ENCODE measurements around the gene FZR1. TPM values are rescaled to one million over a fixed set of nuclear protein-coding genes. Genes with fewer than 3 reads are reported as not detected.

Gene FZR1
- total and polyA plus RNA-seq, 9 of the 15 experiments (the other 6 are each of a cell fraction or from before 2014, with no cell fraction given), result 0.18 to 48.0 (median 22.2) TPM

DNA sequence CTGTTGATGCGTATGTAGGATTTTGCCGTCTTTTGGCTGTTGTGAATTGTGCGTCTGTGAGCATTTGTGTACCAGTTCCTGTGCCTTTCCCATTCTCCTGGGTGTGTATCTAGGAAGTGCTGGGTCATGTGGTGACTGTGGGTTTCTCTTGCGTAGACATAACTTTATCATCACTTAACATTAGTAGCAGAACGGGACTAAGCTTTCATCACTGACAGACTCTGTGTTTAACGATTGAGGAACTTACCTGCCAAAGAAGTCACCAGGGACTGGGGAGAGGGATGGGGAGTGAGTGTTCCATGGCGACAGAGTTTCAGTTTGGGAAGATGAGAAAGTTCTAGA lies 15.0 kb downstream of the FZR1 start (continued):
- TF ChIP-seq CUX1 (CRISPR knock-in tag; IDR thresholded peaks at IDR 0.05) (no peak), SNIP1 (IDR thresholded peaks at IDR 0.05; ENCODE audit: low read depth) (no peak), MAFG (tag; conservative IDR thresholded peaks at IDR 0.05) (peak; percentile 79), FOSL1 (tag; conservative IDR thresholded peaks at IDR 0.05) (no peak; the same call in 1 of the 2 replicates), ZNF212 (CRISPR knock-in tag; IDR thresholded peaks at IDR 0.05) (no peak), U2AF2 (optimal IDR thresholded peaks at IDR 0.05; ENCODE audit: low read depth, low read length) (no peak), ETV6 (IDR thresholded peaks at IDR 0.05; ENCODE audit: borderline replicate concordance in 1 of 2, low read depth in 2 of 2, low read length in 1 of 2) (no peak), ETV6 (CRISPR knock-in tag; IDR thresholded peaks at IDR 0.05; ENCODE audit: borderline replicate concordance) (no peak), ZNF324 (CRISPR knock-in tag; IDR thresholded peaks at IDR 0.05) (no peak), GABPA (tag; conservative IDR thresholded peaks at IDR 0.05; ENCODE audit: low read depth) (0 out of 2 replicates have a peak, but pooled peaks have one; percentile 14), ARID2 (IDR thresholded peaks at IDR 0.05) (no peak), RBM25 (IDR thresholded peaks at IDR 0.05; ENCODE audit: low read depth, low read length, severe bottlenecking) (no peak), SAP30 (IDR thresholded peaks at IDR 0.05; ENCODE audit: borderline replicate concordance, insufficient read depth, low read depth, low read length, poor library complexity, severe bottlenecking) (no peak), TRIM24 (IDR thresholded peaks at IDR 0.05) (no peak), HDGF (IDR thresholded peaks at IDR 0.05) (no peak), CBX2 (IDR thresholded peaks at IDR 0.05; ENCODE audit: insufficient read depth, low read length, poor library complexity, severe bottlenecking) (no peak), ZZZ3 (IDR thresholded peaks at IDR 0.05) (no peak), ZFPM2 (CRISPR knock-in tag; IDR thresholded peaks at IDR 0.05) (no peak)
- TF ChIP-seq, protein P1, sequence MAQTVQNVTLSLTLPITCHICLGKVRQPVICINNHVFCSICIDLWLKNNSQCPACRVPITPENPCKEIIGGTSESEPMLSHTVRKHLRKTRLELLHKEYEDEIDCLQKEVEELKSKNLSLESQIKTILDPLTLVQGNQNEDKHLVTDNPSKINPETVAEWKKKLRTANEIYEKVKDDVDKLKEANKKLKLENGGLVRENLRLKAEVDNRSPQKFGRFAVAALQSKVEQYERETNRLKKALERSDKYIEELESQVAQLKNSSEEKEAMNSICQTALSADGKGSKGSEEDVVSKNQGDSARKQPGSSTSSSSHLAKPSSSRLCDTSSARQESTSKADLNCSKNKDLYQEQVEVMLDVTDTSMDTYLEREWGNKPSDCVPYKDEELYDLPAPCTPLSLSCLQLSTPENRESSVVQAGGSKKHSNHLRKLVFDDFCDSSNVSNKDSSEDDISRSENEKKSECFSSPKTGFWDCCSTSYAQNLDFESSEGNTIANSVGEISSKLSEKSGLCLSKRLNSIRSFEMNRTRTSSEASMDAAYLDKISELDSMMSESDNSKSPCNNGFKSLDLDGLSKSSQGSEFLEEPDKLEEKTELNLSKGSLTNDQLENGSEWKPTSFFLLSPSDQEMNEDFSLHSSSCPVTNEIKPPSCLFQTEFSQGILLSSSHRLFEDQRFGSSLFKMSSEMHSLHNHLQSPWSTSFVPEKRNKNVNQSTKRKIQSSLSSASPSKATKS (CRISPR knock-in tag; IDR thresholded peaks at IDR 0.05), result no peak
- TF ChIP-seq, protein P2, sequence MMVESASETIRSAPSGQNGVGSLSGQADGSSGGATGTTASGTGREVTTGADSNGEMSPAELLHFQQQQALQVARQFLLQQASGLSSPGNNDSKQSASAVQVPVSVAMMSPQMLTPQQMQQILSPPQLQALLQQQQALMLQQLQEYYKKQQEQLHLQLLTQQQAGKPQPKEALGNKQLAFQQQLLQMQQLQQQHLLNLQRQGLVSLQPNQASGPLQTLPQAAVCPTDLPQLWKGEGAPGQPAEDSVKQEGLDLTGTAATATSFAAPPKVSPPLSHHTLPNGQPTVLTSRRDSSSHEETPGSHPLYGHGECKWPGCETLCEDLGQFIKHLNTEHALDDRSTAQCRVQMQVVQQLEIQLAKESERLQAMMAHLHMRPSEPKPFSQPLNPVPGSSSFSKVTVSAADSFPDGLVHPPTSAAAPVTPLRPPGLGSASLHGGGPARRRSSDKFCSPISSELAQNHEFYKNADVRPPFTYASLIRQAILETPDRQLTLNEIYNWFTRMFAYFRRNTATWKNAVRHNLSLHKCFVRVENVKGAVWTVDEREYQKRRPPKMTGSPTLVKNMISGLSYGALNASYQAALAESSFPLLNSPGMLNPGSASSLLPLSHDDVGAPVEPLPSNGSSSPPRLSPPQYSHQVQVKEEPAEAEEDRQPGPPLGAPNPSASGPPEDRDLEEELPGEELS (CRISPR knock-in tag; IDR thresholded peaks at IDR 0.05; ENCODE audit: borderline replicate concordance), result no peak
